ENCODE measurements around the gene CCDC33. TPM values are rescaled to one million over a fixed set of nuclear protein-coding genes. Genes with fewer than 3 reads are reported as not detected.

The CCDC33 gene
- total RNA-seq, 1 donor from 2014 or later = not detected

DNA sequence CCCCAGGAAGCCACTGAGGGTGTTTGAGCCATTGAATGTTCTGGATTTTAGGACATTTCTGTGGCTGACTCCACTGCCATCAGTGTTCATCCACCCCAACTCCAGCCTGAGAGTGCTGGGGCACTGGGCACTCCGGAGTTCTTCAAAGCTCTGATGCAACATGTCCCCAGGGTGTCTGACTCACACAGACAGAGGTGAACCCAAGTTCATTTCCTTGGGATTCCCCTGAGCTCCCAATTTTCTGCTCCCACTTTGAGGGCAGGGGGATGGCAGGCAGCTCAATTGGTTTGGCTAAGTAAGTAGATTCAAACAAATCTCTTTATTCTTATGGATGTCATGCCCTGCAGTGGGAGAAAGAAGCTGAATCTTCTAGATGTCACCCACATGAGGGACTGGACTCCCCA is 35.7 kb upstream of the CCDC33 start:
- Mint-ChIP-seq H3K9me3 (ENCODE audit: unreplicated experiment) (no peaks in the 10 kb centered on the region), H3K27me3 (ENCODE audit: unreplicated experiment) (no peaks in the 10 kb centered on the region), H3K4me3 (ENCODE audit: unreplicated experiment) (peak overlapping the region; percentile 66), H3K4me1 (ENCODE audit: unreplicated experiment) (peaks cover 75% of the 10 kb centered on the region), H3K36me3 (ENCODE audit: unreplicated experiment) (no peaks in the 10 kb centered on the region), H3K27ac (ENCODE audit: unreplicated experiment) (peak overlapping the region; percentile 92)
- TF ChIP-seq, protein P1, sequence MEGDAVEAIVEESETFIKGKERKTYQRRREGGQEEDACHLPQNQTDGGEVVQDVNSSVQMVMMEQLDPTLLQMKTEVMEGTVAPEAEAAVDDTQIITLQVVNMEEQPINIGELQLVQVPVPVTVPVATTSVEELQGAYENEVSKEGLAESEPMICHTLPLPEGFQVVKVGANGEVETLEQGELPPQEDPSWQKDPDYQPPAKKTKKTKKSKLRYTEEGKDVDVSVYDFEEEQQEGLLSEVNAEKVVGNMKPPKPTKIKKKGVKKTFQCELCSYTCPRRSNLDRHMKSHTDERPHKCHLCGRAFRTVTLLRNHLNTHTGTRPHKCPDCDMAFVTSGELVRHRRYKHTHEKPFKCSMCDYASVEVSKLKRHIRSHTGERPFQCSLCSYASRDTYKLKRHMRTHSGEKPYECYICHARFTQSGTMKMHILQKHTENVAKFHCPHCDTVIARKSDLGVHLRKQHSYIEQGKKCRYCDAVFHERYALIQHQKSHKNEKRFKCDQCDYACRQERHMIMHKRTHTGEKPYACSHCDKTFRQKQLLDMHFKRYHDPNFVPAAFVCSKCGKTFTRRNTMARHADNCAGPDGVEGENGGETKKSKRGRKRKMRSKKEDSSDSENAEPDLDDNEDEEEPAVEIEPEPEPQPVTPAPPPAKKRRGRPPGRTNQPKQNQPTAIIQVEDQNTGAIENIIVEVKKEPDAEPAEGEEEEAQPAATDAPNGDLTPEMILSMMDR (IDR thresholded peaks at IDR 0.05) = no peak
- DNase-seq (ENCODE audit: extremely low spot score, unreplicated experiment) = no peak

- TF ChIP-seq, protein P1 (IDR thresholded peaks at IDR 0.05) = no peak
- Mint-ChIP-seq H3K9me3 (ENCODE audit: unreplicated experiment) (no peaks in the 10 kb centered on the region), H3K27me3 (ENCODE audit: unreplicated experiment) (no peaks in the 10 kb centered on the region), H3K27ac (ENCODE audit: unreplicated experiment) (peak overlapping the region; percentile 92), H3K36me3 (ENCODE audit: unreplicated experiment) (no peaks in the 10 kb centered on the region), H3K4me3 (ENCODE audit: unreplicated experiment) (peak overlapping the region; percentile 66), H3K4me1 (ENCODE audit: unreplicated experiment) (peaks cover 72% of the 10 kb centered on the region)
- peak; percentile 88 for DNase-seq (ENCODE audit: extremely low spot score, unreplicated experiment)
Observed at GRCh38 chr15:74200871-74201419, 35.2 kb upstream of the CCDC33 start.

- peak overlapping the region; percentile 66 for H3K4me3 Mint-ChIP-seq (ENCODE audit: unreplicated experiment)
- peak overlapping the region; percentile 92 for H3K27ac Mint-ChIP-seq (ENCODE audit: unreplicated experiment)
- no peaks in the 10 kb centered on the region for H3K9me3 Mint-ChIP-seq (ENCODE audit: unreplicated experiment)
- no peak for DNase-seq (ENCODE audit: extremely low spot score, unreplicated experiment)
- H3K36me3 Mint-ChIP-seq (ENCODE audit: unreplicated experiment) = no peaks in the 10 kb centered on the region
- H3K4me1 Mint-ChIP-seq (ENCODE audit: unreplicated experiment) = peaks cover 65% of the 10 kb centered on the region
- no peaks in the 10 kb centered on the region for H3K27me3 Mint-ChIP-seq (ENCODE audit: unreplicated experiment)
- TF ChIP-seq, protein P1 (IDR thresholded peaks at IDR 0.05) = no peak
Observed at GRCh38 chr15:74201710-74202420, 34.3 kb upstream of the CCDC33 start.

DNA sequence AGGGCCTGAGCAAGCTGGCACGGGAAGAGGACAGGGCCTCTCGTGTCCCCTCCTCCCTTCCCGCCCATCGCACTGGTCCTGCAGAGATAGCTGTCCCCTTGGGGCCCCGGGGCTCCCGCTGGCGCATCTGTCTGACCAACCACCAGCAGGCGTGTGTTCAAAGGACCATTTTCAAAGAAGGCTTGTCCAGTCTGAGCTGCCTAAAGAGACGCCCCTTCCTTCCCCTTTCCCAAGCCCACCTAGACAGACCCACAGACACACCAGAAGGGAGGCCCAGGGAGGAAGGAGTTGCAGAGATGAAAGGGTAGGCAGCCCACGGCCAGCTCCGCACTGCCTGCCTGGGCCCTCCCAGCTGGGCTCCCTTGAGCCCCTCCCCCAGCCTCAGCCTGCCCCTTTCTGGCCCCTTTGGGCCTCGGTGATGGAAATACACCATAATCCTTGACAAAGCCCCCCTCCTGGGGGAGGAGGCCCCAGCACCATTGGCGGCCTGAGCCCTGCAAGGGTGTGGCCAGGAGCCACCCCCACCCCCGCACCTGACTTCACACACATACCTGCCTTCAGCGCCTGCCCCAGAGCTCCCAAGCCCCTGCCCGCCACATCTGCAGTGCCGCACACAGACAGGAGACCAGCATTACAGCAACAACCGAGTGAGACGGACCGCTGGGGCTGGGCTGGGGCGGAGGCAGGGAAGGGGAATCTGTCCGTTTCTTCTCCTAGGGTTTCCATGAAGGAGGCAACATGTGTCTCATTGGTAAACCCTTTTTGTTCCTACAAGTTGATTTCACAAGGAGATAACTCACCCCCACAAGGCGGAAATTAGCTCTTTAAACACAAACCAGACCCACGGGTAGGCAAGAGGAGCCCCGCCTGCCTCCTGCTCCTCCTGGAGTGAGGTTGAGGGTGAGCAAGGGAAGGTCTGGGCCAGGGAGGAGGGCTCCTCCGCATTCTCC is 33.4 kb upstream of the CCDC33 start, which contains the start of gene STRA6:
TSS of gene STRA6 (minus strand) at position 336 of the 950 bp plus-strand sequence. CDS start 520 bp downstream, outside the sequence.
- Mint-ChIP-seq H3K4me3 (ENCODE audit: unreplicated experiment) (peak within 1 kb of the TSS; percentile 66), H3K4me1 (ENCODE audit: unreplicated experiment) (peaks cover 70% of the 10 kb centered on the region), H3K27ac (ENCODE audit: unreplicated experiment) (peak within 1 kb of the TSS; percentile 92), H3K9me3 (ENCODE audit: unreplicated experiment) (no peaks in the 10 kb centered on the region), H3K36me3 (ENCODE audit: unreplicated experiment) (no peaks in the 10 kb centered on the region), H3K27me3 (ENCODE audit: unreplicated experiment) (no peaks in the 10 kb centered on the region)
- no peak for DNase-seq (ENCODE audit: extremely low spot score, unreplicated experiment)
- TF ChIP-seq, protein P1 (IDR thresholded peaks at IDR 0.05) = peak; percentile 15

Measured in osteocyte (in vitro differentiated cells).